HepG2 (cell line): ENCODE results near the gene IL36B. TPM values are rescaled to one million over a fixed set of nuclear protein-coding genes. Genes with fewer than 3 reads are reported as not detected.

Experiments
- ATAC-seq: fragments of 200-7000 bp; cut with Tn5 transposase; 3 replicates; pipeline ENCODE4 v1.9.1; 2020; ENCODE audit warnings: mild to moderate bottlenecking, moderate library complexity
- BruUV-seq: library from RNA; stranded (reverse); fragments of 400-500 nt; replicated peaks from 2 replicates; lab custom pipeline; 2021; lab: Mats Ljungman, UMichigan
- CTCF ChIA-PET: fragments of 300-600 bp; formaldehyde crosslinking; extraction: SDS; loops from one replicate; lab custom pipeline; 2021; ENCODE audit warnings: low total read pairs, inconsistent platforms, low intra/inter-chr PET ratio; lab: Yijun Ruan, JAX
- POLR2A ChIA-PET: fragments of 350-600 bp; sonication (Branson Sonifier 250); formaldehyde crosslinking; loops from one replicate; lab custom pipeline; 2020; ENCODE audit warnings: antibody characterized with exemption, inconsistent platforms; lab: Yijun Ruan, JAX
- DNase-seq: peaks from one replicate; pipeline ENCODE4 v3.0.0-alpha.2; 2015; ENCODE audit warnings: low spot score
- FAIRE-seq: peaks from 3 replicates; lab custom pipeline; 2011; peaks lifted over from hg19 to GRCh38; lab: Jason Lieb, UNC
- H2AFZ ChIP-seq: one replicate; pipeline ENCODE4 v1.6.1; 2011; ENCODE audit warnings: low read length, inconsistent platforms
- H3K27ac ChIP-seq: fragments of 300-600 bp; 3 replicates; pipeline ENCODE4 v1.8.0; 2011; ENCODE audit warnings: mixed run types, mild to moderate bottlenecking, mixed read lengths, low read length, inconsistent platforms; ENCODE audit not compliant: insufficient read depth; ENCODE audit errors: extremely low read length
- H3K27me3 ChIP-seq, 2 experiments: fragments of 200-600 bp in 1 of 2; 2 replicates in 1 of 2; 3 replicates in 1 of 2; pipeline versions ENCODE4 v1.6.0 to v1.8.0; 2011; ENCODE audit warnings: low read length in 2 of 2, mild to moderate bottlenecking in 2 of 2, moderate library complexity in 2 of 2, inconsistent platforms in 1 of 2; ENCODE audit not compliant: insufficient read depth in 2 of 2, control insufficient read depth in 1 of 2
- H3K36me3 ChIP-seq, 2 experiments: fragments of 200-600 bp in 1 of 2; replicated peaks in 1 of 2; 2 replicates in 1 of 2; 3 replicates in 1 of 2; pipeline versions ENCODE4 v1.5.1 to v1.8.0; 2011; ENCODE audit warnings: low read length in 2 of 2, inconsistent platforms in 1 of 2; ENCODE audit not compliant: insufficient read depth in 2 of 2, control insufficient read depth in 1 of 2
- H3K4me1 ChIP-seq: 2 replicates; pipeline ENCODE4 v1.5.1; 2012; ENCODE audit warnings: low read length, inconsistent platforms; ENCODE audit not compliant: insufficient read depth
- H3K4me2 ChIP-seq: 2 replicates; pipeline ENCODE4 v1.6.0; 2011; ENCODE audit warnings: low read depth, low read length, inconsistent platforms
- H3K4me3 ChIP-seq, 3 experiments: fragments of 200-600 bp in 1 of 3; sonication (generic), shearing (Covaris generic) in 1 of 3; replicated peaks in 1 of 3; 2 replicates each; pipeline ENCODE4 v1.5.1; 2011 to 2016; ENCODE audit warnings: low read length in 3 of 3, inconsistent platforms in 2 of 3, low read depth in 2 of 3, mild to moderate bottlenecking in 2 of 3, control low read depth in 1 of 3, mixed read lengths in 1 of 3; ENCODE audit not compliant: insufficient read depth in 1 of 3
- H3K79me2 ChIP-seq: one replicate; pipeline ENCODE4 v1.6.1; 2011; ENCODE audit warnings: low read length, inconsistent platforms; ENCODE audit not compliant: insufficient read depth
- H3K9ac ChIP-seq: 2 replicates; pipeline ENCODE4 v1.6.0; 2011; ENCODE audit warnings: mild to moderate bottlenecking, low read depth, low read length, inconsistent platforms; ENCODE audit not compliant: insufficient read depth
- H3K9me3 ChIP-seq: 2 replicates; pipeline ENCODE4 v1.5.1; 2012; ENCODE audit warnings: mild to moderate bottlenecking, low read length
- H4K20me1 ChIP-seq: 2 replicates; pipeline ENCODE4 v1.6.0; 2011; ENCODE audit warnings: inconsistent platforms, mild to moderate bottlenecking, low read length, moderate library complexity; ENCODE audit not compliant: insufficient read depth
- ARHGAP35 ChIP-seq: sonication (generic); formaldehyde crosslinking; IDR thresholded peaks from 2 replicates; pipeline ENCODE4 v1.9.0; 2022; ENCODE audit warnings: mild to moderate bottlenecking, inconsistent platforms, moderate library complexity, missing genetic modification reagents, borderline replicate concordance
- ARNT2 ChIP-seq: sonication (generic); formaldehyde crosslinking; IDR thresholded peaks from 2 replicates; pipeline ENCODE4 v1.8.0; 2022; ENCODE audit warnings: mild to moderate bottlenecking, low read depth, missing genetic modification reagents, moderate library complexity
- BRF2 ChIP-seq: sonication (generic); formaldehyde crosslinking; IDR thresholded peaks from 2 replicates; pipeline ENCODE4 v1.8.1; 2022; ENCODE audit warnings: mild to moderate bottlenecking, missing genetic modification reagents
- CBX2 ChIP-seq, 2 experiments: fragments of 200-600 bp in 1 of 2; sonication (generic); formaldehyde crosslinking in 1 of 2; IDR thresholded peaks; 2 replicates each; pipeline versions ENCODE4 v1.7.0 to v1.8.1; 2018 to 2022; ENCODE audit warnings: low read depth in 2 of 2, low read length in 1 of 2, mild to moderate bottlenecking in 1 of 2, missing genetic modification reagents in 1 of 2
- ETV5 ChIP-seq: IDR thresholded peaks from 2 replicates; pipeline ENCODE4 v1.6.1; 2018; ENCODE audit warnings: missing biosample characterization, missing genetic modification reagents, inconsistent platforms, borderline replicate concordance
- HNRNPL ChIP-seq: fragments of 200-400 bp; formaldehyde crosslinking; IDR thresholded peaks from 2 replicates; pipeline ENCODE4 v1.6.1; 2017; ENCODE audit warnings: mild to moderate bottlenecking, low read depth, low read length
- KDM3A ChIP-seq: IDR thresholded peaks from 2 replicates; pipeline ENCODE4 v1.6.1; 2018; ENCODE audit warnings: low read depth, missing compliant biosample characterization
- LCORL ChIP-seq, 2 experiments: fragments of 450-650 bp in 1 of 2; sonication (generic) in 1 of 2; formaldehyde crosslinking in 1 of 2; IDR thresholded peaks; 2 replicates each; pipeline versions ENCODE4 v1.5.0 to v1.6.1; 2017 to 2020; ENCODE audit warnings: antibody characterized with exemption in 1 of 2, missing genetic modification reagents in 1 of 2
- MATR3 ChIP-seq: sonication (generic); formaldehyde crosslinking; IDR thresholded peaks from 2 replicates; pipeline ENCODE4 v1.4.0; 2020; ENCODE audit warnings: missing genetic modification reagents
- MTERF4 ChIP-seq: sonication (generic); formaldehyde crosslinking; IDR thresholded peaks from 2 replicates; pipeline ENCODE4 v1.8.0; 2023; ENCODE audit warnings: mild to moderate bottlenecking, missing genetic modification reagents
- NRL ChIP-seq: sonication (generic); formaldehyde crosslinking; IDR thresholded peaks from 2 replicates; pipeline ENCODE4 v1.5.0; 2020; ENCODE audit warnings: missing genetic modification reagents, mild to moderate bottlenecking, moderate library complexity, borderline replicate concordance
- RFXAP ChIP-seq: sonication (generic); formaldehyde crosslinking; IDR thresholded peaks from 2 replicates; pipeline ENCODE4 v1.4.0; 2020; ENCODE audit warnings: missing genetic modification reagents, borderline replicate concordance
- SSRP1 ChIP-seq: IDR thresholded peaks from 2 replicates; pipeline ENCODE4 v1.6.1; 2016; ENCODE audit warnings: control low read depth
- TOPORS ChIP-seq: sonication (generic); formaldehyde crosslinking; IDR thresholded peaks from 2 replicates; pipeline ENCODE4 v1.8.0; 2023; ENCODE audit warnings: mild to moderate bottlenecking, missing genetic modification reagents
- ZNF207 ChIP-seq: fragments of 450-650 bp; IDR thresholded peaks from 2 replicates; pipeline ENCODE4 v1.6.1; 2016; ENCODE audit warnings: antibody characterized with exemption, borderline replicate concordance
- ZNF672 ChIP-seq: sonication (generic); formaldehyde crosslinking; IDR thresholded peaks from 2 replicates; pipeline ENCODE4 v1.8.1; 2022; ENCODE audit warnings: missing genetic modification reagents
- WGBS: methylation state at CpG from one replicate; pipeline ENCODE4 v1.1.6; 2017; ENCODE audit warnings: low lambda C conversion rate; 5-methylcytosine and 5-hydroxymethylcytosine counted together
- in situ Hi-C: cut with HindIII; loops from 2 replicates; pipeline ENCODE4 v1.10.0; 2017; ENCODE audit warnings: low pct_unique_long_range_greater_than_20kb; ENCODE audit not compliant: extremely low pct_ligation_motif_present
- intact Hi-C: fragments of 100-400 bp; cut with micrococcal nuclease; formaldehyde crosslinking; loops from one replicate; pipeline ENCODE4 v1.10.0; 2022; ENCODE audit not compliant: unreplicated experiment
- polyA plus RNA-seq, 8 experiments: library from polyadenylated mRNA; depleted of rRNA in 3 of 8; stranded (reverse) in 7 of 8; unstranded in 1 of 8; fragments of >200 nt; fragmentation: Illumina TruSeq in 4 of 8; extraction: Trizol in 4 of 8; gene quantifications; 2 replicates each; pipeline versions ENCODE4 v1.2.1 to v1.2.3, GENCODE V29; 2011 to 2016; ENCODE audit warnings: low read depth in 4 of 8, missing spikeins in 1 of 8, mixed read lengths in 1 of 8; ENCODE audit not compliant: insufficient read depth in 1 of 8
- total RNA-seq, 5 experiments: library from RNA; depleted of rRNA; stranded (reverse); fragments of >200 nt; fragmentation: Illumina TruSeq; extraction: Trizol; gene quantifications; 2 replicates each; pipeline ENCODE4 v1.2.3, GENCODE V29; 2016; ENCODE audit warnings: low read depth in 1 of 5

IL36B gene
- total and polyA plus RNA-seq, 2 of the 13 experiments (the other 11 are each of a cell fraction or from before 2014, with no cell fraction given): not detected

GRCh38 chr2:113060396-113060795, 7.7 kb upstream of the IL36B start:
- TF ChIP-seq KDM3A (CRISPR knock-in tag) (no peak), ARHGAP35 (no peak), RFXAP (CRISPR knock-in tag) (no peak), SSRP1 (no peak), BRF2 (CRISPR knock-in tag) (no peak), TOPORS (no peak), CBX2 (IDR thresholded peaks at IDR 0.05; ENCODE audit: low read depth, low read length) (no peak), CBX2 (CRISPR knock-in tag; IDR thresholded peaks at IDR 0.05; ENCODE audit: low read depth) (no peak), HNRNPL (no peak), MTERF4 (no peak), ZNF207 (no peak), ZNF672 (CRISPR knock-in tag) (no peak), MATR3 (CRISPR knock-in tag) (no peak), LCORL (IDR thresholded peaks at IDR 0.05) (no peak), LCORL (CRISPR knock-in tag; IDR thresholded peaks at IDR 0.05) (no peak), ETV5 (CRISPR knock-in tag) (no peak), NRL (CRISPR knock-in tag) (no peak), ARNT2 (CRISPR knock-in tag) (no peak)
- H4K20me1 ChIP-seq: no peaks in the 10 kb centered on the region

More at GRCh38 chr2:113060396-113060795, 7.7 kb upstream of the IL36B start:
- Histone ChIP-seq H3K4me1 (no peaks in the 10 kb centered on the region), H3K27ac (no peak overlapping the region), H2AFZ (no peak overlapping the region), H3K4me3 (no peak overlapping the region), H3K27me3 (peaks cover 2 to 32% of the 10 kb centered on the region in 2 experiments; a peak in 4 of 5 replicates), H3K79me2 (no peaks in the 10 kb centered on the region), H3K9ac (no peak overlapping the region), H3K9me3 (peaks cover 2% of the 10 kb centered on the region; the same call in 1 of the 2 replicates), H3K4me2 (no peak overlapping the region), H3K36me3 (no peaks in the 10 kb centered on the region)
- ATAC-seq: no peak
- POLR2A ChIA-PET: no interaction called here
- CTCF ChIA-PET: no interaction called here
- DNase-seq: no peak
- in situ Hi-C loops: no loop called here
- intact Hi-C loops: no loop called here
- no peak for FAIRE-seq
- under 1% methylated on average over 4 of the region's 4 CpGs for WGBS
- BruUV-seq: no TSS peak
